ENCODE measurements around the gene LSAMP.

The LSAMP gene

GRCh38 chr3:116444115-116444747 lies 1.1 kb downstream of the LSAMP start:
- Mint-ChIP-seq H3K4me1 (no peaks in the 10 kb centered on the region), H3K36me3 (no peaks in the 10 kb centered on the region), H3K4me3 (no peak overlapping the region), H3K27ac (no peak overlapping the region), H3K9me3 (peaks cover 5% of the 10 kb centered on the region)
- ATAC-seq (no peak), DNase-seq (ENCODE audit: low spot score in 2 of 2) (no peak)

- DNase-seq (ENCODE audit: low spot score in 2 of 2) (no peak), ATAC-seq (no peak)
- Mint-ChIP-seq H3K4me1 (no peaks in the 10 kb centered on the region), H3K4me3 (no peak overlapping the region), H3K9me3 (peaks cover 8% of the 10 kb centered on the region), H3K36me3 (no peaks in the 10 kb centered on the region), H3K27ac (no peak overlapping the region)
These were observed 2.1 kb downstream of the LSAMP start for GRCh38 chr3:116443191-116443661.

GRCh38 chr3:116442331-116443021 lies 2.8 kb downstream of the LSAMP start:
- H3K4me1 Mint-ChIP-seq, result no peaks in the 10 kb centered on the region
- DNase-seq (ENCODE audit: low spot score in 2 of 2) (no peak), ATAC-seq (no peak)
- no peaks in the 10 kb centered on the region for H3K36me3 Mint-ChIP-seq
- H3K9me3 Mint-ChIP-seq, result peaks cover 8% of the 10 kb centered on the region
- no peak overlapping the region for H3K4me3 Mint-ChIP-seq
- no peak overlapping the region for H3K27ac Mint-ChIP-seq

GRCh38 chr3:116441652-116442051 lies 3.6 kb downstream of the LSAMP start:
- ATAC-seq, result no peak
- Mint-ChIP-seq H3K9me3 (peaks cover 6% of the 10 kb centered on the region), H3K36me3 (no peaks in the 10 kb centered on the region), H3K27ac (no peak overlapping the region), H3K4me3 (no peak overlapping the region), H3K4me1 (no peaks in the 10 kb centered on the region)
- DNase-seq (ENCODE audit: low spot score in 2 of 2), result no peak

GRCh38 chr3:116440196-116440595 lies 5.1 kb downstream of the LSAMP start:
- Mint-ChIP-seq H3K36me3 (no peaks in the 10 kb centered on the region), H3K27ac (no peak overlapping the region), H3K9me3 (peaks cover 7% of the 10 kb centered on the region), H3K4me1 (no peaks in the 10 kb centered on the region), H3K4me3 (no peak overlapping the region)
- ATAC-seq (no peak), DNase-seq (ENCODE audit: low spot score in 2 of 2) (no peak)

- Mint-ChIP-seq H3K36me3 (no peaks in the 10 kb centered on the region), H3K9me3 (peaks cover 18% of the 10 kb centered on the region), H3K27ac (no peak overlapping the region), H3K4me1 (no peaks in the 10 kb centered on the region), H3K4me3 (no peak overlapping the region)
- ATAC-seq (no peak), DNase-seq (ENCODE audit: low spot score in 2 of 2) (no peak)
These were observed 11.7 kb downstream of the LSAMP start for GRCh38 chr3:116433552-116433951.

GRCh38 chr3:116432795-116433194 lies 12.5 kb downstream of the LSAMP start:
- H3K27ac Mint-ChIP-seq, result no peak overlapping the region

GRCh38 chr3:116429479-116430269 lies 15.6 kb downstream of the LSAMP start:
- Mint-ChIP-seq H3K27ac (no peak overlapping the region), H3K4me1 (no peaks in the 10 kb centered on the region), H3K9me3 (peaks cover 13% of the 10 kb centered on the region), H3K4me3 (no peak overlapping the region), H3K36me3 (no peaks in the 10 kb centered on the region)
- DNase-seq (ENCODE audit: low spot score in 2 of 2) (no peak), ATAC-seq (no peak)

More at GRCh38 chr3:116432795-116433194, 12.5 kb downstream of the LSAMP start:
- H3K4me1 Mint-ChIP-seq, result no peaks in the 10 kb centered on the region
- no peaks in the 10 kb centered on the region for H3K36me3 Mint-ChIP-seq
- no peak for ATAC-seq
- DNase-seq (ENCODE audit: low spot score in 2 of 2), result no peak
- peaks cover 18% of the 10 kb centered on the region for H3K9me3 Mint-ChIP-seq
- H3K4me3 Mint-ChIP-seq, result no peak overlapping the region

GRCh38 chr3:116426036-116426435 lies 19.3 kb downstream of the LSAMP start:
- peaks cover 15% of the 10 kb centered on the region for H3K9me3 Mint-ChIP-seq
- H3K4me3 Mint-ChIP-seq, result no peak overlapping the region
- H3K27ac Mint-ChIP-seq, result no peak overlapping the region
- ATAC-seq (no peak), DNase-seq (ENCODE audit: low spot score in 2 of 2) (no peak)
- H3K36me3 Mint-ChIP-seq, result no peaks in the 10 kb centered on the region
- no peaks in the 10 kb centered on the region for H3K4me1 Mint-ChIP-seq

GRCh38 chr3:116425126-116425525 lies 20.2 kb downstream of the LSAMP start:
- DNase-seq (ENCODE audit: low spot score in 2 of 2) (no peak), ATAC-seq (no peak)
- Mint-ChIP-seq H3K36me3 (no peaks in the 10 kb centered on the region), H3K27ac (no peak overlapping the region), H3K4me3 (no peak overlapping the region), H3K4me1 (no peaks in the 10 kb centered on the region), H3K9me3 (peaks cover 12% of the 10 kb centered on the region)

GRCh38 chr3:116423945-116424344 lies 21.3 kb downstream of the LSAMP start:
- no peaks in the 10 kb centered on the region for H3K4me1 Mint-ChIP-seq
- no peak overlapping the region for H3K27ac Mint-ChIP-seq
- no peaks in the 10 kb centered on the region for H3K36me3 Mint-ChIP-seq
- peaks cover 11% of the 10 kb centered on the region for H3K9me3 Mint-ChIP-seq
- no peak for DNase-seq (ENCODE audit: low spot score in 2 of 2)
- no peak for ATAC-seq
- no peak overlapping the region for H3K4me3 Mint-ChIP-seq

GRCh38 chr3:116423374-116423773 lies 21.9 kb downstream of the LSAMP start:
- Mint-ChIP-seq H3K9me3 (peaks cover 14% of the 10 kb centered on the region), H3K4me1 (no peaks in the 10 kb centered on the region)

GRCh38 chr3:116417151-116417550 lies 28.1 kb downstream of the LSAMP start:
- no peaks in the 10 kb centered on the region for H3K4me1 Mint-ChIP-seq
- no peak overlapping the region for H3K4me3 Mint-ChIP-seq
- no peak for ATAC-seq
- H3K9me3 Mint-ChIP-seq, result peaks cover 23% of the 10 kb centered on the region
- no peak overlapping the region for H3K27ac Mint-ChIP-seq
- H3K36me3 Mint-ChIP-seq, result no peaks in the 10 kb centered on the region
- no peak for DNase-seq (ENCODE audit: low spot score in 2 of 2)

More at GRCh38 chr3:116423374-116423773, 21.9 kb downstream of the LSAMP start:
- Mint-ChIP-seq H3K4me3 (no peak overlapping the region), H3K27ac (no peak overlapping the region), H3K36me3 (no peaks in the 10 kb centered on the region)
- DNase-seq (ENCODE audit: low spot score in 2 of 2) (no peak), ATAC-seq (no peak)

- Mint-ChIP-seq H3K36me3 (no peaks in the 10 kb centered on the region), H3K4me3 (no peak overlapping the region), H3K9me3 (peaks cover 19% of the 10 kb centered on the region), H3K4me1 (no peaks in the 10 kb centered on the region), H3K27ac (no peak overlapping the region)
- ATAC-seq, result no peak
- DNase-seq (ENCODE audit: low spot score in 2 of 2), result no peak
These were observed 32.0 kb downstream of the LSAMP start for GRCh38 chr3:116413319-116413718.

GRCh38 chr3:116408473-116408872 lies 36.8 kb downstream of the LSAMP start:
- no peak for DNase-seq (ENCODE audit: low spot score in 2 of 2)
- ATAC-seq, result no peak
- Mint-ChIP-seq H3K9me3 (peaks cover 8% of the 10 kb centered on the region), H3K27ac (no peak overlapping the region), H3K4me1 (no peaks in the 10 kb centered on the region), H3K36me3 (no peaks in the 10 kb centered on the region), H3K4me3 (no peak overlapping the region)
